Smooth muscle cell (in vitro differentiated cells): ENCODE data around the gene PREPL. TPM values are rescaled to one million over a fixed set of nuclear protein-coding genes. Genes with fewer than 3 reads are reported as not detected.

Source experiments
- DNase-seq: peaks from one replicate; lab custom pipeline; 2025; ENCODE audit not compliant: unreplicated experiment; lab: John Stamatoyannopoulos, UW
- H2AFZ ChIP-seq: fragments of 200-600 bp; sonication (generic); 2 replicates; pipeline ENCODE4 v1.6.0; 2016; ENCODE audit warnings: antibody characterized with exemption, low read depth, mild to moderate bottlenecking
- H3F3A ChIP-seq: fragments of 200-600 bp; sonication (generic); 2 replicates; pipeline ENCODE4 v1.6.0; 2017; ENCODE audit warnings: antibody characterized with exemption, low read depth
- H3K27ac ChIP-seq: fragments of 200-600 bp; sonication (generic); 2 replicates; pipeline ENCODE4 v1.5.1; 2016; ENCODE audit warnings: low read depth, mild to moderate bottlenecking
- H3K27me3 ChIP-seq: fragments of 200-600 bp; sonication (generic); 2 replicates; pipeline ENCODE4 v1.6.1; 2016; ENCODE audit warnings: low read depth, mild to moderate bottlenecking
- H3K36me3 ChIP-seq: fragments of 200-600 bp; sonication (generic); 2 replicates; pipeline ENCODE4 v1.5.1; 2016; ENCODE audit warnings: low read depth
- H3K4me1 ChIP-seq: fragments of 200-600 bp; sonication (generic); 2 replicates; pipeline ENCODE4 v1.5.1; 2016; ENCODE audit warnings: low read depth
- H3K4me2 ChIP-seq: fragments of 200-600 bp; sonication (generic); 2 replicates; pipeline ENCODE4 v1.6.0; 2016; ENCODE audit warnings: mild to moderate bottlenecking
- H3K4me3 ChIP-seq: fragments of 200-600 bp; sonication (generic); 2 replicates; pipeline ENCODE4 v1.5.1; 2016; ENCODE audit warnings: mild to moderate bottlenecking
- H3K79me2 ChIP-seq: fragments of 200-600 bp; sonication (generic); 2 replicates; pipeline ENCODE4 v1.6.0; 2016; ENCODE audit warnings: low read depth, mild to moderate bottlenecking
- H3K9ac ChIP-seq: fragments of 200-600 bp; sonication (generic); 2 replicates; pipeline ENCODE4 v1.6.0; 2016; ENCODE audit warnings: low read depth
- H3K9me3 ChIP-seq: fragments of 200-600 bp; sonication (generic); replicated peaks from 2 replicates; pipeline ENCODE4 v1.5.1; 2016; ENCODE audit warnings: low read depth
- H4K20me1 ChIP-seq: fragments of 200-600 bp; sonication (generic); 2 replicates; pipeline ENCODE4 v1.6.0; 2016; ENCODE audit warnings: low read depth
- CTCF ChIP-seq: fragments of 200-600 bp; sonication (generic); IDR thresholded peaks from 2 replicates; pipeline ENCODE4 v1.5.1; 2017; ENCODE audit warnings: borderline replicate concordance, mild to moderate bottlenecking, antibody characterized with exemption; ENCODE audit not compliant: insufficient read depth, poor library complexity, severe bottlenecking
- WGBS: methylation state at CpG from one replicate; pipeline ENCODE4 v1.1.7; 2016; ENCODE audit warnings: low lambda C conversion rate; 5-methylcytosine and 5-hydroxymethylcytosine counted together
- polyA plus RNA-seq: library from polyadenylated mRNA; unstranded; fragments of >200 nt; fragmentation: Nextera tagmentation; extraction: Ambion mirVana; gene quantifications from 2 replicates; pipeline ENCODE4 v1.2.1, GENCODE V29; 2016
- total RNA-seq: library from RNA; depleted of rRNA; stranded (reverse); fragments of >200 nt; gene quantifications from 2 replicates; pipeline ENCODE4 v1.2.3, GENCODE V29; 2014

The PREPL gene
- total and polyA plus RNA-seq, 2 experiments from 2014 or later = 16.7 to 43.8 TPM

- Histone ChIP-seq H3K79me2 (no peaks in the 10 kb centered on the region), H3F3A (no peaks in the 10 kb centered on the region), H3K27me3 (no peaks in the 10 kb centered on the region), H4K20me1 (no peaks in the 10 kb centered on the region), H3K4me2 (no peak overlapping the region), H2AFZ (no peak overlapping the region), H3K36me3 (no peaks in the 10 kb centered on the region), H3K9ac (no peak overlapping the region), H3K4me3 (no peak overlapping the region), H3K4me1 (no peaks in the 10 kb centered on the region), H3K9me3 (no peaks in the 10 kb centered on the region), H3K27ac (no peak overlapping the region)
- DNase-seq = no peak
- no peak for TF ChIP-seq CTCF
- WGBS = 70% methylated on average over 3 of the region's 3 CpGs
These were observed 88.2 kb downstream of the PREPL start for GRCh38 chr2:44273076-44273475.

- no peak overlapping the region for H3K9ac ChIP-seq
- no peak for TF ChIP-seq CTCF
These were observed 90.0 kb downstream of the PREPL start for GRCh38 chr2:44271296-44271695.

GRCh38 chr2:44269831-44270230 is 91.5 kb downstream of the PREPL start:
- H3K9ac ChIP-seq = no peak overlapping the region
- WGBS = 81% methylated on average over 1 of the region's 1 CpG
- no peak overlapping the region for H3K27ac ChIP-seq
- no peaks in the 10 kb centered on the region for H3K9me3 ChIP-seq
- no peaks in the 10 kb centered on the region for H3K4me1 ChIP-seq
- no peak for TF ChIP-seq CTCF
- no peaks in the 10 kb centered on the region for H3F3A ChIP-seq
- DNase-seq = no peak
- H3K27me3 ChIP-seq = no peaks in the 10 kb centered on the region
- no peak overlapping the region for H3K4me2 ChIP-seq
- no peak overlapping the region for H3K4me3 ChIP-seq
- no peak overlapping the region for H2AFZ ChIP-seq
- no peaks in the 10 kb centered on the region for H3K36me3 ChIP-seq
- H3K79me2 ChIP-seq = no peaks in the 10 kb centered on the region
- no peaks in the 10 kb centered on the region for H4K20me1 ChIP-seq

More at GRCh38 chr2:44271296-44271695, 90.0 kb downstream of the PREPL start:
- no peak for DNase-seq
- Histone ChIP-seq H3K27ac (no peak overlapping the region), H3K79me2 (no peaks in the 10 kb centered on the region), H3K4me1 (no peaks in the 10 kb centered on the region), H4K20me1 (no peaks in the 10 kb centered on the region), H3K4me2 (no peak overlapping the region), H2AFZ (no peak overlapping the region), H3F3A (no peaks in the 10 kb centered on the region), H3K9me3 (no peaks in the 10 kb centered on the region), H3K27me3 (no peaks in the 10 kb centered on the region), H3K36me3 (no peaks in the 10 kb centered on the region), H3K4me3 (no peak overlapping the region)
- 97% methylated on average over 7 of the region's 7 CpGs for WGBS
